BE2C (cell line): ENCODE measurements around the gene SLC4A8.
"Not testable (repeated sequence)": the region's sequence is repeated elsewhere in the genome, so short reads cannot be mapped to it uniquely, and the experiment has no call there.

ENCODE experiments used
- DNase-seq: peaks from one replicate; pipeline ENCODE4 v3.0.0-alpha.2; 2020
- H3K27me3 ChIP-seq: fragments of 250-450 bp; sonication (Bioruptor Pico); 2 replicates; pipeline ENCODE4 v1.5.1; 2020; ENCODE audit warnings: mild to moderate bottlenecking
- H3K36me3 ChIP-seq: fragments of 250-450 bp; sonication (Bioruptor Pico); 2 replicates; pipeline ENCODE4 v1.5.1; 2020; ENCODE audit warnings: mild to moderate bottlenecking
- H3K4me1 ChIP-seq: fragments of 250-450 bp; sonication (Bioruptor Pico); 2 replicates; pipeline ENCODE4 v1.5.1; 2020
- H3K4me3 ChIP-seq: 2 replicates; pipeline ENCODE4 v1.5.1; 2011; ENCODE audit warnings: low read depth, low read length
- H3K9me3 ChIP-seq: fragments of 250-450 bp; sonication (Bioruptor Pico); 2 replicates; pipeline ENCODE4 v1.5.1; 2020
- TF ChIP-seq, protein P1 (sequence below): IDR thresholded peaks from 2 replicates; pipeline ENCODE4 v1.5.1; 2012; ENCODE audit warnings: mild to moderate bottlenecking, low read depth, low read length

SLC4A8 gene

GRCh38 chr12:51505360-51506105 lies 80.9 kb downstream of the SLC4A8 start:
- DNase-seq, result no peak
- TF ChIP-seq, protein P1, sequence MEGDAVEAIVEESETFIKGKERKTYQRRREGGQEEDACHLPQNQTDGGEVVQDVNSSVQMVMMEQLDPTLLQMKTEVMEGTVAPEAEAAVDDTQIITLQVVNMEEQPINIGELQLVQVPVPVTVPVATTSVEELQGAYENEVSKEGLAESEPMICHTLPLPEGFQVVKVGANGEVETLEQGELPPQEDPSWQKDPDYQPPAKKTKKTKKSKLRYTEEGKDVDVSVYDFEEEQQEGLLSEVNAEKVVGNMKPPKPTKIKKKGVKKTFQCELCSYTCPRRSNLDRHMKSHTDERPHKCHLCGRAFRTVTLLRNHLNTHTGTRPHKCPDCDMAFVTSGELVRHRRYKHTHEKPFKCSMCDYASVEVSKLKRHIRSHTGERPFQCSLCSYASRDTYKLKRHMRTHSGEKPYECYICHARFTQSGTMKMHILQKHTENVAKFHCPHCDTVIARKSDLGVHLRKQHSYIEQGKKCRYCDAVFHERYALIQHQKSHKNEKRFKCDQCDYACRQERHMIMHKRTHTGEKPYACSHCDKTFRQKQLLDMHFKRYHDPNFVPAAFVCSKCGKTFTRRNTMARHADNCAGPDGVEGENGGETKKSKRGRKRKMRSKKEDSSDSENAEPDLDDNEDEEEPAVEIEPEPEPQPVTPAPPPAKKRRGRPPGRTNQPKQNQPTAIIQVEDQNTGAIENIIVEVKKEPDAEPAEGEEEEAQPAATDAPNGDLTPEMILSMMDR, result no peak
- no peaks in the 10 kb centered on the region for H3K9me3 ChIP-seq
- H3K4me3 ChIP-seq, result no peak overlapping the region
- no peaks in the 10 kb centered on the region for H3K4me1 ChIP-seq
- H3K27me3 ChIP-seq, result no peaks in the 10 kb centered on the region
- peaks cover 12% of the 10 kb centered on the region for H3K36me3 ChIP-seq

- DNase-seq, result no peak
- TF ChIP-seq, protein P1, result no peak
- no peak overlapping the region for H3K4me3 ChIP-seq
- no peaks in the 10 kb centered on the region for H3K27me3 ChIP-seq
- no peaks in the 10 kb centered on the region for H3K9me3 ChIP-seq
- peaks cover 24% of the 10 kb centered on the region for H3K36me3 ChIP-seq
- no peaks in the 10 kb centered on the region for H3K4me1 ChIP-seq
Measured at GRCh38 chr12:51507178-51507577, 82.5 kb downstream of the SLC4A8 start.

DNA sequence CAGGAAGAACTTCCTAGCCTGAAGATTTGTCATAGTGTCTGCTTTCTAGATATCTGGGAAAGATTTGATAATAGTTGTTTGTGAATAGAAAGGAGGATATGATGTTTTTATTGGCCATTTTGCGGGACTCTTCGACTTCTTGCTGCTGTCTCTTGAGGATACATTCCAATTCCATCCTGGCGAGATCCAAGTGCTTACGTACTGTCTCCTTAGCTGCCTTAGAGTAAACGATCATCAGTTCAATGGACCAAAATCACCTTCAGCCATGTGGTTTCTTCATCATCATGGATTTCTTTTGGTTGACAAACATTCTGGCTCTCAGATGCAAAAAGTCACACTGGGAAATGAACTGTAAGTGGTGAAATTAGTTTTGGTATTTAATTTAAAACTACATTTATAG lies 83.7 kb downstream of the SLC4A8 start:
- Histone ChIP-seq H3K36me3 (peaks cover 24% of the 10 kb centered on the region), H3K4me3 (no peak overlapping the region), H3K27me3 (no peaks in the 10 kb centered on the region), H3K4me1 (no peaks in the 10 kb centered on the region), H3K9me3 (no peaks in the 10 kb centered on the region)
- DNase-seq, result no peak
- TF ChIP-seq, protein P1, result no peak

DNA sequence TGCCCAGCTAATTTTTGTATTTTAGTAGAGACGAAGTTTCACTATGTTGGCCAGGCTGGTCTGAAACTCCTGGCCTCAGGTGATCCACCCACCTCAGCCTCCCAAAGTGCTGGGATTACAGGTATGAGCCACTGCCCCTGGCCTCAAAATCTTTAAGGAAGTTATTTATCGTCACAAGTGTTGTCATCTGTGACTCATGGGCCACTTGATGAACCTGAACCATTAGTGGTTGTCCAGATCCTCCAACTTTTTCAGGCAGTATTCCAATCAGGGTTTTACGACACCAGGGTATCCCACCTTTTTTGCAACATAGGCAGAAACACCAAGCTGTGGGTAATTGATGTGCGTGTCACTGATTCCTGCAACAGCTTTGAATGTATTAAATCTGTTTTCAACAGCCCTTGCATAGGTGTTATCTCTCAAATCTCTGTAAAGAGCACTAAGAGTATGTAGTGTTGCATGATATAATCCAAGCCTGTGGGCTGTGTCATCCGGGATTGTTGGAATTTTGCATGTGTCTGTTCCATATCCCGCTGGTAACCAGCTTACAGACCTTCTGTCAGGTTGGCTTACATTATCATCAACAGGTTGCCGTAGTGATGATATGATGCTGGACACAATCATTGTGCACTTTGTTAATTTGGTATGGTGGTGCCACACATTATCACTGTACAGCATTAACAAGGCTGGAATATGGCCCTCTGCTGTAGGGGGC lies 87.1 kb downstream of the SLC4A8 start:
- no peak overlapping the region for H3K4me3 ChIP-seq
- H3K36me3 ChIP-seq, result peaks cover 24% of the 10 kb centered on the region
- DNase-seq, result no peak
- TF ChIP-seq, protein P1, result no peak
- H3K4me1 ChIP-seq, result no peaks in the 10 kb centered on the region; the same call in 1 of the 2 replicates
- H3K9me3 ChIP-seq, result no peaks in the 10 kb centered on the region
- no peaks in the 10 kb centered on the region for H3K27me3 ChIP-seq

GRCh38 chr12:51512438-51512837 lies 87.8 kb downstream of the SLC4A8 start:
- no peaks in the 10 kb centered on the region for H3K27me3 ChIP-seq
- no peak overlapping the region for H3K4me3 ChIP-seq
- DNase-seq, result no peak
- H3K9me3 ChIP-seq, result no peaks in the 10 kb centered on the region
- TF ChIP-seq, protein P1, result no peak
- peaks cover 22% of the 10 kb centered on the region for H3K36me3 ChIP-seq
- peaks cover 3% of the 10 kb centered on the region; the same call in 1 of the 2 replicates for H3K4me1 ChIP-seq

- not testable (repeated sequence) for H3K9me3 ChIP-seq, H3K4me1 ChIP-seq
- H3K36me3 ChIP-seq, result peaks cover 19% of the 10 kb centered on the region
Measured at GRCh38 chr12:51515037-51515436, 90.4 kb downstream of the SLC4A8 start.

More at GRCh38 chr12:51515037-51515436, 90.4 kb downstream of the SLC4A8 start:
- H3K27me3 ChIP-seq, H3K4me3 ChIP-seq, DNase-seq: not testable (repeated sequence)
